ENCODE results near the gene DNLZ.

DNLZ gene

DNA sequence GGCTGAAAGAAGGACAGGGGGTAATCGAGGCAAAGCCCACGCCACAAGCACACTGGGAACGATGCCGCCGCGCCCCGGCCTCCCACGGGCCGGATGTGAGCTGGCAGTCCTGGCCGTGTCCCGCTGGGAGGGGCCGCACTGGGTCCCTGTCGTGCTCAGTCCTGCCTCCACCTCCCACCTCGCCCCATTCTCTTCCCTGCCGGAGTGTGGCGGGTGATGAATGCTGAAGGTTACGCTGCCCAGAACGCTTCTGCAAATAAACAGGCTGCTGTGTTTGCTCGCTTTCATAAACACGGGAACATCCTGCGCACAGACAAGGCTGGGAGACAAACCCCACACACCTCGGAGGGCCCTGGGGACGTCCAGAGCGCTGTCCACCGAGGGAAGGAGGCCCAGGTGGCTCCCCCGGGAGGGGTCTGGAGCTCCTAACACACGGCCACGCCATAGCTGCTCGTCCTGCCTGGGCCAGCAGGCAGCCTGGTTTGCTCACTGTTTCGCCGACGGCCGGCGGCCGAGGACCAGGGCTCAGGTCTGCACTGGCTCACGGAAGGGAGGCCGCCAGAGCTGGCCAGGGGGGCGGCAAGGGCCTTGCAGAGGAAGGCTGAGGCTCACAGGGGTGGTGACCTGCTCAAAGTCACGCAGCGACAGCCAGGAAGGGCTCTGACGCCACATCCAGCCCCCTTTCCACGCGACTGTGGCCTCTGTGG lies 2.3 kb downstream of the DNLZ start:
- 92 to 93% methylated on average over 43 of the region's 43 CpGs for WGBS, 2 experiments
- H3K9me3 ChIP-seq (ENCODE audit: control insufficient read depth, low read length), result no peaks in the 10 kb centered on the region
- no peaks in the 10 kb centered on the region for H3K27me3 ChIP-seq (ENCODE audit: control insufficient read depth, insufficient read depth, low read length, poor library complexity, severe bottlenecking)
- no peaks in the 10 kb centered on the region for H3K36me3 ChIP-seq (ENCODE audit: control insufficient read depth, insufficient read depth, low read length)
- peaks cover 5% of the 10 kb centered on the region for H3K4me1 ChIP-seq (ENCODE audit: control insufficient read depth, insufficient read depth, low read length)
- no peak overlapping the region for H3K4me3 ChIP-seq (ENCODE audit: insufficient read depth, low read depth, low read length)
- no peak overlapping the region for H3K27ac ChIP-seq (ENCODE audit: insufficient read depth, low read depth, low read length, poor library complexity, severe bottlenecking)

DNA sequence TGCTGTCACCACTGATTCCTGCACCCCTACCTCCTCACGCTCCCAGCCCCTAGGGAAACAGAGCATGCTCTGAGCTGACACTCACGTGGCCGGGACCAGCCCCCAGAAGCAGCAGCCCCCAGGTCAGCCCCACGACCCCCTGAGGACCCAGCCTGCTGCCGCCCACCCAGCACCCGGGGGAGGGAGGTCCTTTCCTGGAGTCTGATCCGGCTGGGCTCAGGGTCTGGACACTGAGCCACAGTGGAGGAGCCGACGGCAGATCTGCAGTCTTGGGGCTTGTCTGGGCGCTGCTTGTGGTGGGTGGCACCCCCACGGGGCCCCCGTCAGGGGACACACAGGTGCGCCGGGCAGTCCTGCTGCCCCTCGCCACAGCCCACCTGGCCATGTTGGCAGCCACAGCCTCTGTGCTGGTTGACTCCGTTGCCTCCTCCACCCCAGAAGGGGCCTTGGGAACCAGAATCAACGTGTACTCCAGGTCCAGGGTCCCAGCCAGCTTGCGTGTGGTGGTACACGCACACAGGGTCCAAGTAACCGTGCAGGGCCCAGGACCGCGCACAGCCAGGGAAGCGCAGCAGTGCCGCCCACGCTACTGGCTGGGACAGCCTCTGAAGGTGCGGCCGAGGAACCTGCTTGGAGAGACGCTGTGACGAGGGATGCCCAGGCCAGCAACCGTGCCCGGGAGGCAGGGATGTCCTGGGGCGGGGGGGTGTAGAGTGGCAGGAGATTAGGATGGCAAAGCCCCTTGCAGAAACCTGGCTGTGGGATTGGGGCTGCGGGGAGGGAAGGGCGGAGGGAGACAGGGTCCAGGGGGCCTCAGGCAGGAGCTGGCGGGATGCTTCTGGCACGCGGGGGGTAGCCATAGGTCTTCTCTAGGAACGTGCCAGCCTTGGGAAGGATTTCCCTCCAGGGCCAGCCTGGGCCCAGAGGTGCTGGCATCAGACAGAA lies 3.5 kb downstream of the DNLZ start:
- WGBS, 2 experiments, result 92% methylated on average over 38 of the region's 38 CpGs

DNA sequence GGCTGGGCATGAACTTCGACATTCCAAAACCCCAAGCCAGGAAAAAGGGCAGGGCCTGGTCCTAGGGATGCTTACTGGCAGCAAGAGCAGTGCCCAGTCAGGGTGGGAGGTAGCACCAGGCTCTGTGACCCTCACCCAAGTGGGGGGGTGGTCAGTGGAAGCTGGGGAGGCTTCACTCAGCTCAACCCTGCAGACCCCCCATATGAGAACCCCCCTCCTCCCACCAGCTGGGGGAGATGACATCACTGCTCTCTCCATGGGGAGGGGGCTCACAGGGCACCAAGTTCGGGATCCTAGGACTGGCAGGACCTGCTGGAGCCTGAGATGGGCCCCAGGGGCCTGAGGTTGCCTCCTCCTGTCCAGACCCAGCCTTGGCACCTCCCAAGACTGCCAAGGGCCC lies 4.7 kb downstream of the DNLZ start:
- no peaks in the 10 kb centered on the region for H3K27me3 ChIP-seq (ENCODE audit: control insufficient read depth, insufficient read depth, low read length, poor library complexity, severe bottlenecking)
- H3K4me1 ChIP-seq (ENCODE audit: control insufficient read depth, insufficient read depth, low read length), result peaks cover 5% of the 10 kb centered on the region
- H3K9me3 ChIP-seq (ENCODE audit: control insufficient read depth, low read length), result no peaks in the 10 kb centered on the region
- no peak overlapping the region for H3K4me3 ChIP-seq (ENCODE audit: insufficient read depth, low read depth, low read length)
- whole genome bisulfite sequencing, 2 experiments, result 88 to 91% methylated on average over 2 of the region's 2 CpGs
- no peak overlapping the region for H3K27ac ChIP-seq (ENCODE audit: insufficient read depth, low read depth, low read length, poor library complexity, severe bottlenecking)
- H3K36me3 ChIP-seq (ENCODE audit: control insufficient read depth, insufficient read depth, low read length), result no peaks in the 10 kb centered on the region

More for the DNA sequence above, 3.5 kb downstream of the DNLZ start:
- Histone ChIP-seq H3K27me3 (ENCODE audit: control insufficient read depth, insufficient read depth, low read length, poor library complexity, severe bottlenecking) (no peaks in the 10 kb centered on the region), H3K27ac (ENCODE audit: insufficient read depth, low read depth, low read length, poor library complexity, severe bottlenecking) (no peak overlapping the region), H3K36me3 (ENCODE audit: control insufficient read depth, insufficient read depth, low read length) (no peaks in the 10 kb centered on the region), H3K4me1 (ENCODE audit: control insufficient read depth, insufficient read depth, low read length) (peaks cover 5% of the 10 kb centered on the region), H3K4me3 (ENCODE audit: insufficient read depth, low read depth, low read length) (no peak overlapping the region), H3K9me3 (ENCODE audit: control insufficient read depth, low read length) (no peaks in the 10 kb centered on the region)

DNA sequence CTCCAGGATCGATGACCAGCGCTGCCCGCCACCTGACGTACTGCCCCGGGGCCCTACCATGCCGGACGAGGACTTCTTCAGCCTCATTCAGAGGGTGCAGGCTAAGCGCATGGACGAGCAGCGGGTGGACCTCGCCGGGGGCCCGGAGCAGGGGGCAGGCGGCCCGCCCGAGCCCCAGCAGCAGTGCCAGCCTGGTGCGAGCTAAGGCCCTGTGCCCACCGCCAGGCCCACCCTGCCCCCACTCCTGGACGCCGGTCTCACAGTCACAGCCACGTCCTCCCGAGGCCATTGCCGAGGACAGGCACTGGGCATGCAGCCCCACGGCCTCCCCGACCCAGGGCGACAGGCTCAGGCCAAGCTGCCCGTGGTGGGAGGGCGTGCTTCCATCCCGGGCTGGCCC lies 5.5 kb downstream of the DNLZ start:
- Histone ChIP-seq H3K9me3 (ENCODE audit: control insufficient read depth, low read length) (no peaks in the 10 kb centered on the region), H3K4me3 (ENCODE audit: insufficient read depth, low read depth, low read length) (no peak overlapping the region), H3K27me3 (ENCODE audit: control insufficient read depth, insufficient read depth, low read length, poor library complexity, severe bottlenecking) (no peaks in the 10 kb centered on the region), H3K4me1 (ENCODE audit: control insufficient read depth, insufficient read depth, low read length) (peaks cover 5% of the 10 kb centered on the region), H3K27ac (ENCODE audit: insufficient read depth, low read depth, low read length, poor library complexity, severe bottlenecking) (no peak overlapping the region), H3K36me3 (ENCODE audit: control insufficient read depth, insufficient read depth, low read length) (no peaks in the 10 kb centered on the region)
- WGBS, 2 experiments, result 95 to 96% methylated on average over 29 of the region's 29 CpGs

DNA sequence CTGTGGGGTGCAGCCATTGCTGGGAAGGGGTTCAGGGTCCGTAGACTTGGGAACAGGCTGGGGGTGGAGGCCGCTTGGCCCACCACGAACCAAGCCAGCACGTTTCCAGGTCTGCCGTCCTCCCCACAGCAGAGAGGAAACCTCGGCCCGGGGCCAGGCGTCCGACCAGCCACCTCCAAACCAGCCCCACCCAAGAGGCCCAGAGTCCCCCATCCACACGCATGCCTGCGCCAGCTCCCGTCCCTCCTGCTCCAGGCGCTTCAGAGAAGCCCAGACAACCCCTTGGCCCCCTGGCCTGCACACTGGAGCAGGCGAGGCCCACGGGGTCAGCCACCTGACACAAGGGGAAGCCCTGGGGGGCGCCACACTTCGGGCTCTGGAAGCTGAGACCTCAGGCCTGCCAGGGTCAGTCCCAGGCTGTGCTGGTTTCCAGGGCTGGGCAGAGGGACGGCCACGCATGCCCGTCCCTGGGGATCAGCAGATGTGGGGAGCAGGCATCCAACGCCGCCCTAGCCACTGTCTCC lies 6.3 kb downstream of the DNLZ start:
- no peaks in the 10 kb centered on the region for H3K4me1 ChIP-seq (ENCODE audit: control insufficient read depth, insufficient read depth, low read length)
- H3K36me3 ChIP-seq (ENCODE audit: control insufficient read depth, insufficient read depth, low read length), result no peaks in the 10 kb centered on the region
- no peaks in the 10 kb centered on the region for H3K9me3 ChIP-seq (ENCODE audit: control insufficient read depth, low read length)
- WGBS, 2 experiments, result 93 to 96% methylated on average over 22 of the region's 22 CpGs
- H3K27me3 ChIP-seq (ENCODE audit: control insufficient read depth, insufficient read depth, low read length, poor library complexity, severe bottlenecking), result no peaks in the 10 kb centered on the region
- no peak overlapping the region for H3K4me3 ChIP-seq (ENCODE audit: insufficient read depth, low read depth, low read length)
- H3K27ac ChIP-seq (ENCODE audit: insufficient read depth, low read depth, low read length, poor library complexity, severe bottlenecking), result no peak overlapping the region

DNA sequence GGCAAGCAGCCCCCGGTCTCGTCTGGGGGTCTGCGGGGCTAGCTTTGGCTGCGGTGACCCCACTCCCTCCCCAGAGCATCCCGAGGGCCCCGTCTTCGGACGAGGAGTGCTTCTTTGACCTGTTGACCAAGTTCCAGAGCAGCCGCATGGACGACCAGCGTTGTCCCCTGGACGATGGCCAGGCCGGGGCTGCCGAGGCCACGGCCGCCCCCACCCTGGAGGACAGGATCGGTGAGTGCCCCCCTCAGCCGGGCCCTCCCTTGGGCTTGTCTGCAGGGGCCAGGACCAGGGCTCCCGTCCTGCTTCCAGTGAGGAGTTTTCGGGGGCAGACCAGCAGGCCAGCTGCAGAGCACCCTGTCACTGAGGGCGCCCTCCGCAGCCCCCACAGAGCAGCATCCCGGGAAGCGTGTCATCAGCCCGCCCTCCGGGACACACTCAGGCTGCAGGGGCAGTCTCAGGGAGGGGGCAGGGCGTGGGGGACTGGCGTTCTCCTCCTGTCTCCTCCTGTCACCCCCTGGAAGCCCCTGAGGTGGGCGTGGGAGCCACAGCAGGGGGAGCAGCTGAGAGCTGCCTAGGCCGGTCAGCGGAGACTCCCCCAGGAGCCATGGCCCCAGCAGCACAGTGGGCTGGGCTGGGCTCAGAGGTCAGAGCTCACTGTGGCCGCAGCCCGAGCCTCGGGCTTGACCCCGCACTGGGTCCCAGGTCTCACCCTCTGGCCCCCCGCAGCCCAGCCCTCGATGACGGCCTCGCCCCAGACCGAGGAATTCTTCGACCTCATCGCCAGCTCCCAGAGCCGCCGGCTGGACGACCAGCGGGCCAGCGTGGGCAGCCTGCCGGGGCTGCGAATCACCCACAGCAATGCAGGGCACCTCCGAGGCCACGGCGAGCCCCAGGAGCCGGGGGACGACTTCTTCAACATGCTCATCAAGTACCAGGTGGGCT lies 7.7 kb downstream of the DNLZ start:
- no peaks in the 10 kb centered on the region for H3K36me3 ChIP-seq (ENCODE audit: control insufficient read depth, insufficient read depth, low read length)
- no peak overlapping the region for H3K4me3 ChIP-seq (ENCODE audit: insufficient read depth, low read depth, low read length)
- H3K27ac ChIP-seq (ENCODE audit: insufficient read depth, low read depth, low read length, poor library complexity, severe bottlenecking), result no peak overlapping the region
- no peaks in the 10 kb centered on the region for H3K4me1 ChIP-seq (ENCODE audit: control insufficient read depth, insufficient read depth, low read length)
- 92 to 93% methylated on average over 54 of the region's 54 CpGs for WGBS, 2 experiments
- no peaks in the 10 kb centered on the region for H3K9me3 ChIP-seq (ENCODE audit: control insufficient read depth, low read length)
- no peaks in the 10 kb centered on the region for H3K27me3 ChIP-seq (ENCODE audit: control insufficient read depth, insufficient read depth, low read length, poor library complexity, severe bottlenecking)

DNA sequence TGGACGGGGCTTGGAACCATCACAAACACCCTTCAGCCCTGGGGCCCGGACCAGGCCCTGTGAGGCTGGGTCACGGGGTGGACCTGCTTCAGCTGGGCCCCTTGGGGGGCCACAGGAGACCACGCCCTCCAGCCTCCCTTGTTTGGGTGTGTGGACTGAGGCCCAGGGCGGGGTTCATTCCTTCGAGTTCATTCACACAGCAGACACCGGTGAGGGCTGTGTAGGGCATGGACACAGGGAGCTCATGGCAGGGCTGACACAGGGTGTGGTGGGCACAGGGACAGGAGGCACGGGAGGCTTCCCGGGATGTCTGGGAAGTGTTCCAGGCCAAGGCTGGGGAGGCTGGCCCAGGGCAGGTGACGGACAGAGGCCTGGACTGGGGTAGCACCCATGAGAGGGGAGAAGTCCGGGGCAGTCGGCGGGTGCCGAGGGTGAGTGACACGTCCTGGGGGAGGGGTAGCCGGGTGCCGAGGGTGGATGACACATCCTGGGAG lies 8.9 kb downstream of the DNLZ start:
- Histone ChIP-seq H3K9me3 (ENCODE audit: control insufficient read depth, low read length) (no peaks in the 10 kb centered on the region), H3K36me3 (ENCODE audit: control insufficient read depth, insufficient read depth, low read length) (no peaks in the 10 kb centered on the region), H3K27me3 (ENCODE audit: control insufficient read depth, insufficient read depth, low read length, poor library complexity, severe bottlenecking) (no peaks in the 10 kb centered on the region), H3K4me3 (ENCODE audit: insufficient read depth, low read depth, low read length) (no peak overlapping the region), H3K27ac (ENCODE audit: insufficient read depth, low read depth, low read length, poor library complexity, severe bottlenecking) (no peak overlapping the region), H3K4me1 (ENCODE audit: control insufficient read depth, insufficient read depth, low read length) (no peaks in the 10 kb centered on the region)
- 90 to 92% methylated on average over 17 of the region's 17 CpGs for WGBS, 2 experiments

DNA sequence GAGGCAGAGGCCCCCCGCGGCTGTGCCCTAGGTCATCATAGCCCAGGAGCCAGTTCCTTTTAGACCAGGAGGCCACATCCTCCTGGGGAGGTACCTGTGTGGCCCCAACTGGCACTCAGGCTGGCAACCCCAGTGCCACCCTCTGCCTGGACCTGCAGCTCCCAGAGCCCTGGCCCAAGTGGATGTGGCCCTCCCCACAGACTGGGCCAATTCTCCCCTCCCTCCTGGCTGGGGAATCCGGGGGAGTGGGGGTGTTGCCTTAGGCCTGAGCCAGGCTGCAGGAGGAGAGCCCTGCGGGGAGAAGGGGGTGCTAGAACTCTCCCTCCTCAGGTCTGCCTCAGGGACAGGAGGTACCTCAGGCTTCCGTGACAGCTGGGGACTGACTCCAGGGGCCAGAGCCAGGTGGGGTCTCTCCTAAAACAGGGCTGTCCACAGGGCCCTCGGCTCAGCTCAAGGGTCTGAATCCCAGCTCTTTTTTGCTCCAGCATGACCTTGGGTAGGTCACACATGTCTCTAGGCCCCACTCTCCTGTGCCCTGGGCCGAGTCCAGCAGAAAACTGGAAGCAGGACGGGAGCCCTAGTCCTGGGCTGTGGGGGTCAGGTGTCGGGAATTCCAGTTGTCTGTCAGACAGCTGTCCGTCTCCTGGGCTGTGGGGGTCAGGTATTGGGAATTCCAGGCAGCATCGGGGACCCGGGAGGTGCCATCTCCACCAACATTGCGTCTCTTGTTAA lies 9.6 kb downstream of the DNLZ start:
- 87 to 89% methylated on average over 13 of the region's 13 CpGs for WGBS, 2 experiments
- no peak overlapping the region for H3K27ac ChIP-seq (ENCODE audit: insufficient read depth, low read depth, low read length, poor library complexity, severe bottlenecking)
- H3K27me3 ChIP-seq (ENCODE audit: control insufficient read depth, insufficient read depth, low read length, poor library complexity, severe bottlenecking), result no peaks in the 10 kb centered on the region
- no peaks in the 10 kb centered on the region for H3K9me3 ChIP-seq (ENCODE audit: control insufficient read depth, low read length)
- no peaks in the 10 kb centered on the region for H3K36me3 ChIP-seq (ENCODE audit: control insufficient read depth, insufficient read depth, low read length)
- H3K4me1 ChIP-seq (ENCODE audit: control insufficient read depth, insufficient read depth, low read length), result no peaks in the 10 kb centered on the region
- H3K4me3 ChIP-seq (ENCODE audit: insufficient read depth, low read depth, low read length), result no peak overlapping the region

DNA sequence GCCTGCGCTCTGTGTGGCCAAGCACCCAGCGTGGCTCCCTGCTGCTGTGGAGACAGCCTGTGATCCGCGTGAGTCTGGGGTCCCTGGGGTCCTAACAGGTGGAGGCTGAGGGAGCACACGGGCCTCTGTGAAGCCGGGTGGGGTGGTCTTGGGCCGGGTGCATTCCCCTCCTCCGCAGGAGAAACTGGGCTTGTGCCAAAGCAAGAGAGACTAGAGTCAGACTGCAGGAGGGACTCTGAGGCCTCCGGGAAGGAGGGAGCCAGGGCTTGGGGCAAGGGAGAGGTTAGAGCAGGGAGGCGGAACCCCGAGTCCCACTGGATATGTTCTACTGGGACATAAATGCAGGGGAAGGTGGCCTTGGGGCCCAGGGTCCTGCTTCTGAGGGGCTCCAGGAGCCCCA lies 10.5 kb downstream of the DNLZ start:
- Histone ChIP-seq H3K9me3 (ENCODE audit: control insufficient read depth, low read length) (no peaks in the 10 kb centered on the region), H3K27ac (ENCODE audit: insufficient read depth, low read depth, low read length, poor library complexity, severe bottlenecking) (no peak overlapping the region), H3K4me1 (ENCODE audit: control insufficient read depth, insufficient read depth, low read length) (no peaks in the 10 kb centered on the region), H3K27me3 (ENCODE audit: control insufficient read depth, insufficient read depth, low read length, poor library complexity, severe bottlenecking) (no peaks in the 10 kb centered on the region), H3K36me3 (ENCODE audit: control insufficient read depth, insufficient read depth, low read length) (no peaks in the 10 kb centered on the region), H3K4me3 (ENCODE audit: insufficient read depth, low read depth, low read length) (no peak overlapping the region)
- WGBS, 2 experiments, result 92% methylated on average over 11 of the region's 11 CpGs

Data from ectodermal cell (in vitro differentiated cells).